ENCODE data around the gene SLC13A4.

DNA sequence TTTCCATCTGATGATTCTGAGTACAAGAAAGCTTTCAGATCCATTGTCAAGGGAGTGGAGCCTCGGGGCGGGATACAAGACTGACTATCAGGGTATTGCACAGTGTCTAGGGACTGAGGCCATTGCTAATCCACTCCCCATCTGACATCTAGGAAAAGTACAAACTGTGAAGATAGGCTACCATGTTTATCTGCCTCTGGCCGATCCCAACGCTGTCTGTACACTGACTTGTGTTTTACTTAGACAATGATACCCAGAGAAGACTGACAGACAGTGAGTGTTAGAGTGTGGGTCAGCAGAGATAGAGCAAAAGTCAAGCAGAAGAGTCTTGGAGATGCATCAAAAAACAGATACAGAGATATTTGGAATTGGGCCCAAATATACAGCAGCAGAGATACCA, 3.1 kb upstream of the SLC13A4 start:
- no peak for TF ChIP-seq CTCF (IDR thresholded peaks at IDR 0.05)
- no peak for TF ChIP-seq POLR2AphosphoS5 (IDR thresholded peaks at IDR 0.05)
- TF ChIP-seq POLR2A (IDR thresholded peaks at IDR 0.05; ENCODE audit: low read depth) = no peak
- TF ChIP-seq EP300 (IDR thresholded peaks at IDR 0.05) = no peak

Data from esophagus muscularis mucosa (tissue), 4 donors.